Body of pancreas (tissue), 4 donors: ENCODE results near the gene LRRC8C.

Experiments used
- CTCF ChIP-seq, 7 experiments: fragments of 450-650 bp in 4 of 7; fragments of 200-600 bp in 3 of 7; sonication (generic) in 3 of 7; IDR thresholded peaks; one replicate each; pipeline ENCODE4 v1.5.1; 2016 to 2019; ENCODE audit warnings: antibody characterized with exemption in 7 of 7
- POLR2A ChIP-seq, 3 donors: fragments of 450-650 bp; IDR thresholded peaks; one replicate each; pipeline ENCODE4 v1.6.1; 2016; ENCODE audit warnings: antibody characterized with exemption in 3 of 3, mild to moderate bottlenecking in 2 of 3

- TF ChIP-seq POLR2A (IDR thresholded peaks at IDR 0.05) (no peak), CTCF (IDR thresholded peaks at IDR 0.05) (no peak)
Observed at GRCh38 chr1:89715677-89716076, 82.8 kb downstream of the LRRC8C start.
